ENCODE data around the gene STAC. TPM values are rescaled to one million over a fixed set of nuclear protein-coding genes. Genes with fewer than 3 reads are reported as not detected.

STAC gene
- total RNA-seq, 1 donor from 2014 or later, result 49.1 TPM

DNA sequence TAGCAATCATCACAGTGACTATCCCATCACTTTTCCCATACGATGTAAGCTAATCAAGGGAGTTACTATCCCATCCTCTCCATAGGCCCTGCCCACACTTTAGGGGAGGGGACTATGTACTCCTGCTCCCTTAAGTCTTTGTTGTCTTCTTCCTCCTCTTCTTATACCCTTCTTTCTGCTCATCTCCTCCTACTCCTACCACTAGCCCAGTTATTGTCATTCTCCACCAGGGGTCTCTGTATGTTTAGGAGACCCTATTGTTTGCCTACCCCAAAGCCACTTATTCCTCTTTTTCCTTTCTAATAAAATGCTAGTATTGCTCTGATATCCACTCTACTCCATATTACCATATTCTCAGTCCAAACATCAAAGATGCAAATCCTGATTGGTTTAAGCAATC, 27.8 kb downstream of the STAC start:
- Histone ChIP-seq H3K27ac (ENCODE audit: low read depth, low read length) (no peak overlapping the region), H3K27me3 (ENCODE audit: control insufficient read depth in 3 of 3, insufficient read depth in 3 of 3, low read length in 3 of 3) (no peaks in the 10 kb centered on the region), H3K9me3 (ENCODE audit: control insufficient read depth in 3 of 3, low read length in 3 of 3) (no peaks in the 10 kb centered on the region), H3K4me3 (ENCODE audit: low read length in 3 of 3) (no peak overlapping the region), H3K36me3 (ENCODE audit: control insufficient read depth in 3 of 3, insufficient read depth in 3 of 3, low read length in 3 of 3) (no peaks in the 10 kb centered on the region), H3K4me1 (ENCODE audit: control insufficient read depth in 3 of 3, insufficient read depth in 3 of 3, low read length in 3 of 3) (no peaks in the 10 kb centered on the region), H3K9ac (ENCODE audit: low read depth in 1 of 3, low read length in 3 of 3) (no peak overlapping the region)

DNA sequence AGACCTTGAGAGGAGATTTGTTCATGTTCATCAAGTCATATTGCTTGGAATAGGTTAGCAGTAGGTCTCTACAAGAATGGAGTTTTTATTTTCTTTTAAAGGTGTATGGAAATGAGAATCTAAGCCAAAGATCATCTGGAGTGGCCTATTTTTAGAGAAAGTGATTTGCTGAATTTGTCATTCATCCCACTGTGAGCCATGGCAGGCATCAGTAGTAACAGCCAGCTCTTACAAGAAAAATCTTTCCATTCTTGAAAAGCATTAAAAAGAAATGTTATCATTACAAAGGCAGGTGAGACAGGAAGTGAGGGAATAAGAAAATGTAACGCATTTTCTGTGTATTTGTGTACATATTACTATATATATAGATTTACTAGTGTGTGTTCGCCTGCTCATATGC, 29.6 kb downstream of the STAC start:
- Histone ChIP-seq H3K4me1 (ENCODE audit: control insufficient read depth in 3 of 3, insufficient read depth in 3 of 3, low read length in 3 of 3) (no peaks in the 10 kb centered on the region), H3K9me3 (ENCODE audit: control insufficient read depth in 3 of 3, low read length in 3 of 3) (no peaks in the 10 kb centered on the region), H3K36me3 (ENCODE audit: control insufficient read depth in 3 of 3, insufficient read depth in 3 of 3, low read length in 3 of 3) (no peaks in the 10 kb centered on the region), H3K4me3 (ENCODE audit: low read length in 3 of 3) (no peak overlapping the region), H3K27ac (ENCODE audit: low read depth, low read length) (no peak overlapping the region), H3K27me3 (ENCODE audit: control insufficient read depth in 3 of 3, insufficient read depth in 3 of 3, low read length in 3 of 3) (no peaks in the 10 kb centered on the region), H3K9ac (ENCODE audit: low read depth in 1 of 3, low read length in 3 of 3) (no peak overlapping the region)

DNA sequence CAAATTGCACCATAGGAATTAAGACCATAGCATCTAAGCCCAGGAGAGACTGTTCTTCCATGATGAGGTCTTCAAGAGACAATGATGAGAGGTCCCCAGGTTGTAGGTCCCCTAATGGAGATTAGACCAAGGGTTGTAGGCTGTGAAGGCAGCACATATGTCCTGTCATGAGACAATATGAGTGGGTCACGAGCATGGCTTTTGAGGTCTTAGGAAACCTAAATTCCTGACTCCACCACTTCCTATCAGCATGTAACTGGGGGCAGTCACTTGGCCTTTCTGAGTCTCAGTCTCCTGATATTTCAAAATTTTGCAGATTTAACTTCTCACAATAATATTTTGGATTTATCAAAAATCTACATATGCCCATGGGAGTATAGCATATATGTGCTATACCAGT, 31.3 kb downstream of the STAC start:
- H3K9ac ChIP-seq (ENCODE audit: low read depth in 1 of 3, low read length in 3 of 3), result no peak overlapping the region
- H3K4me1 ChIP-seq (ENCODE audit: control insufficient read depth in 3 of 3, insufficient read depth in 3 of 3, low read length in 3 of 3), result no peaks in the 10 kb centered on the region
- H3K27ac ChIP-seq (ENCODE audit: low read depth, low read length), result no peak overlapping the region
- H3K4me3 ChIP-seq (ENCODE audit: low read length in 3 of 3), result no peak overlapping the region
- H3K36me3 ChIP-seq (ENCODE audit: control insufficient read depth in 3 of 3, insufficient read depth in 3 of 3, low read length in 3 of 3), result no peaks in the 10 kb centered on the region
- H3K9me3 ChIP-seq (ENCODE audit: control insufficient read depth in 3 of 3, low read length in 3 of 3), result peaks cover 0 to 2% (median 0%) of the 10 kb centered on the region in 3 donors
- H3K27me3 ChIP-seq (ENCODE audit: control insufficient read depth in 3 of 3, insufficient read depth in 3 of 3, low read length in 3 of 3), result no peaks in the 10 kb centered on the region

DNA sequence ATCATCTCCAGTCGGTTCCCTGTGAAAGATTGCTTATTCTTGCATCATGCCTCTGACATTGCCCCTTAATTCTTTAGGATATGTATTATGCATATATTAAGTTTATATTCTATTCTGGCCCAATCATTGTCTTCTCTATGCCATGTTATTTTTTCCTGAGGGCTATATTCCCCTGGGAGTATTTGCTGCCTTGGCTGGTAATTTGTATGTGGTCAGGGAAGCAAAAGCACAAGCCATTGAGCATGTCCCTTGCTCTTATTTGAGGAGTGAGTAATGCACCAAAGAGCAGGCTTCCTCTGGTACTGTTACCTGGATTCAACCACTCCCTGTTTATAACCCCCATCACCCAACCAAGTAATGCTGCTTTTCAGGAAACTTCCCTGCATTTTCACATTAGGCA, 36.3 kb downstream of the STAC start:
- H3K36me3 ChIP-seq (ENCODE audit: control insufficient read depth in 3 of 3, insufficient read depth in 3 of 3, low read length in 3 of 3), result no peaks in the 10 kb centered on the region
- peaks cover 0 to 2% (median 0%) of the 10 kb centered on the region in 3 donors for H3K9me3 ChIP-seq (ENCODE audit: control insufficient read depth in 3 of 3, low read length in 3 of 3)
- H3K4me3 ChIP-seq (ENCODE audit: low read length in 3 of 3), result no peak overlapping the region
- H3K27ac ChIP-seq (ENCODE audit: low read depth, low read length), result no peak overlapping the region
- no peaks in the 10 kb centered on the region for H3K27me3 ChIP-seq (ENCODE audit: control insufficient read depth in 3 of 3, insufficient read depth in 3 of 3, low read length in 3 of 3)
- no peak overlapping the region for H3K9ac ChIP-seq (ENCODE audit: low read depth in 1 of 3, low read length in 3 of 3)
- H3K4me1 ChIP-seq (ENCODE audit: control insufficient read depth in 3 of 3, insufficient read depth in 3 of 3, low read length in 3 of 3), result no peaks in the 10 kb centered on the region

DNA sequence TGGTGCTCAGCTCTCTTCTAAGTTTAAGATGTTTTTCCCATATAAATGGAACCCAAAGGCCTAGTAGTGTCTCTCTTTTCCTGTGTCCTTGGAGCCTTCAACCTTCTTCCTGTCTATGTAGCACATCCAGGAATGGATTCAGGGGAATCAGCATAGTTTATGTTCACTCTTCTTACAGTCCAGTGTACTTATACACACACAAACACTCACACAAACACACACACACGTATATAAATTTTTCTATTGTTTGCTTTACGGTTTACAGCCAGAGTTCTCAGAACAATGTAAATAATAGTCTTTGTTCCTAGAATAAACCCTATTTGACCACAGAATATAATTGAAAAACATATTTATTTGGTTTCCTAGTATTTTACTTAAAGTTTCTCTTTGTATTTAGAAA, 36.9 kb downstream of the STAC start:
- H3K27ac ChIP-seq (ENCODE audit: low read depth, low read length), result no peak overlapping the region
- no peaks in the 10 kb centered on the region for H3K4me1 ChIP-seq (ENCODE audit: control insufficient read depth in 3 of 3, insufficient read depth in 3 of 3, low read length in 3 of 3)
- no peak overlapping the region for H3K4me3 ChIP-seq (ENCODE audit: low read length in 3 of 3)
- H3K27me3 ChIP-seq (ENCODE audit: control insufficient read depth in 3 of 3, insufficient read depth in 3 of 3, low read length in 3 of 3), result no peaks in the 10 kb centered on the region
- H3K9me3 ChIP-seq (ENCODE audit: control insufficient read depth in 3 of 3, low read length in 3 of 3), result peaks cover 0 to 2% (median 0%) of the 10 kb centered on the region in 3 donors
- no peak overlapping the region for H3K9ac ChIP-seq (ENCODE audit: low read depth in 1 of 3, low read length in 3 of 3)
- no peaks in the 10 kb centered on the region for H3K36me3 ChIP-seq (ENCODE audit: control insufficient read depth in 3 of 3, insufficient read depth in 3 of 3, low read length in 3 of 3)

DNA sequence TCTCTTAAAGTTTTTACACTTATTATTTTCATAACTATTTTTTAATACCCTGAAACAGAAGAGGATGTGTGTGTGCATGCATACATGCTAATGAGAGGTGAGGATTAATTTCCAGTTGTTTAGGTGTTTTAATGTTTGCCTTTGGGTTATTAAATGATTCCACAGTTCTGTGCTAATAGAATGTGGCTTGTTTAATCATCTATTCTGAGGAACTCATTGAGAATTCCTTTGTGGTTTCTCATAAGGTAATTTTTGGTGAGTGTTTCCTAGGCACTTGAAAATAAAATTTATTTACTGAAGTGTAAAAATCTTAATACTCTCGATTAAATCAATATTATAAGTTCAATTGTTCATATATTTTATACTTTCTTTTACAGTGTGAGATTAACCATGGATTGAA, 38.0 kb downstream of the STAC start:
- H3K9ac ChIP-seq (ENCODE audit: low read depth in 1 of 3, low read length in 3 of 3), result no peak overlapping the region
- H3K36me3 ChIP-seq (ENCODE audit: control insufficient read depth in 3 of 3, insufficient read depth in 3 of 3, low read length in 3 of 3), result no peaks in the 10 kb centered on the region
- no peaks in the 10 kb centered on the region for H3K4me1 ChIP-seq (ENCODE audit: control insufficient read depth in 3 of 3, insufficient read depth in 3 of 3, low read length in 3 of 3)
- peaks cover 0 to 2% (median 0%) of the 10 kb centered on the region in 3 donors for H3K9me3 ChIP-seq (ENCODE audit: control insufficient read depth in 3 of 3, low read length in 3 of 3)
- H3K27ac ChIP-seq (ENCODE audit: low read depth, low read length), result no peak overlapping the region
- no peaks in the 10 kb centered on the region for H3K27me3 ChIP-seq (ENCODE audit: control insufficient read depth in 3 of 3, insufficient read depth in 3 of 3, low read length in 3 of 3)
- H3K4me3 ChIP-seq (ENCODE audit: low read length in 3 of 3), result no peak overlapping the region

DNA sequence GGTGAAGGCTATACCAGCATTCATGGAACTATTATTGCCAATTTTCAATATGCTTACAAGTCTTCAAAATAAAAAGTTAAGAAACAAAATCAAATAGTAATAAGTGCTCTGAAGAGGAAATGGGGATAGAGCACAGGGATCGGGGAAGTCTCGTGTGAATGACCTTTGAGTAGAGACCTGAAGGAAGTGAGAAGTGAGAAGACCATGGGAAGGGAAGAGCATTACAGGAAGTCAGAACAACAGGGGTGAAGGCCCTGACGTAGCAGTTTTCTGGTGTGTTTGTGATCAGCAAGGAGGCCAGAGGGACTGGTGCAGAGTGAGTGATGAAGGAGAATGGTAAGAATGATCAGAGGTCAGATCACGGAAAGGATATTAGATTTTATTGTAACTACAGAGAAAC, 48.1 kb downstream of the STAC start:
- Histone ChIP-seq H3K27ac (ENCODE audit: low read depth, low read length) (no peak overlapping the region), H3K9ac (ENCODE audit: low read depth in 1 of 3, low read length in 3 of 3) (no peak overlapping the region), H3K9me3 (ENCODE audit: control insufficient read depth in 3 of 3, low read length in 3 of 3) (peaks cover 0 to 2% (median 0%) of the 10 kb centered on the region in 3 donors), H3K27me3 (ENCODE audit: control insufficient read depth in 3 of 3, insufficient read depth in 3 of 3, low read length in 3 of 3) (no peaks in the 10 kb centered on the region), H3K4me3 (ENCODE audit: low read length in 3 of 3) (no peak overlapping the region), H3K4me1 (ENCODE audit: control insufficient read depth in 3 of 3, insufficient read depth in 3 of 3, low read length in 3 of 3) (no peaks in the 10 kb centered on the region), H3K36me3 (ENCODE audit: control insufficient read depth in 3 of 3, insufficient read depth in 3 of 3, low read length in 3 of 3) (no peaks in the 10 kb centered on the region)

DNA sequence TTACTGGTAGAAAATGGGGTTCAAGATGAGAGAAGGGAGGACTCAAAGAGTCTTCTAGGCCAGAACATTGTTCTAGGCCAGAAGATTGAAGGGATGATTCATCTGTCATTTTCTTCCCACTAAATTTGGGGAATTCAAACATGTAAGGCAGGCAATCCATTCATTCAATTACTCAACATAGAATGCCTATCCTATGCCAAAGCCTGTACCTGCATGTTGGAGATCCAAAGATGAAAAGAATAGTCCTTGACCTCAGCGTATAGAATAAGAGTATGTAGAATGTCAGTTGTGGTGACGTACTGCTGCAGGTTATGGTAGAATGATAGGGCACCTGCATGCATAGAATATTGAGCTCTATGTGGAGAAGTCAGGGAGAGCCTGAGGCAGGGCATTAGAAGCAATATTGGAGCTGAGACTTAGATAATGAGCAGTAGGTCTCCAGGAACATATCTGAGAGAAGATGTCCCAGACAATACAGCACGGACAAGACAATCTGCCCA, 49.7 kb downstream of the STAC start:
- Histone ChIP-seq H3K9ac (ENCODE audit: low read depth in 1 of 3, low read length in 3 of 3) (no peak overlapping the region), H3K36me3 (ENCODE audit: control insufficient read depth in 3 of 3, insufficient read depth in 3 of 3, low read length in 3 of 3) (no peaks in the 10 kb centered on the region), H3K27ac (ENCODE audit: low read depth, low read length) (no peak overlapping the region), H3K4me1 (ENCODE audit: control insufficient read depth in 3 of 3, insufficient read depth in 3 of 3, low read length in 3 of 3) (peaks cover 0 to 2% (median 0%) of the 10 kb centered on the region in 3 donors), H3K27me3 (ENCODE audit: control insufficient read depth in 3 of 3, insufficient read depth in 3 of 3, low read length in 3 of 3) (no peaks in the 10 kb centered on the region), H3K9me3 (ENCODE audit: control insufficient read depth in 3 of 3, low read length in 3 of 3) (peaks cover 0 to 2% (median 0%) of the 10 kb centered on the region in 3 donors), H3K4me3 (ENCODE audit: low read length in 3 of 3) (no peak overlapping the region)

DNA sequence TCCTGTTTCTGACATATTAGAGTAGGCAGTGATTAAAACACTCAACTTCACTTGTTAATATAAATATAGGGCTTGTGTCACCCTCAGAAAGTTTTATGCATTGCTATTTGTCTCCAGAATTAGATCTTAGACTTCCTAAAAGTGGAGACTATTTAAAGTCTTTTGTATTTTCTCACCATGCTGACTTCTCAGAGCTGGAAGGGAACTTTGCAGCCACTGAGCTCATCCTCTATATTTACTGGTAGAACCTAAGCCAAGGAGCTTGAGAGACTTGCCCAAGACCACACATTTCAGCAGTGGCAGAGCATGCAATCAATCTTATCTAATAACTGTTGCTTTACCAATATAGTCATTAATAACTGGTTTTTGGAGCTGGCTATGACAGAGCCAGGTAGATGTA, 53.2 kb downstream of the STAC start:
- H3K36me3 ChIP-seq (ENCODE audit: control insufficient read depth in 3 of 3, insufficient read depth in 3 of 3, low read length in 3 of 3), result no peaks in the 10 kb centered on the region
- H3K27ac ChIP-seq (ENCODE audit: low read depth, low read length), result no peak overlapping the region
- no peaks in the 10 kb centered on the region for H3K27me3 ChIP-seq (ENCODE audit: control insufficient read depth in 3 of 3, insufficient read depth in 3 of 3, low read length in 3 of 3)
- H3K9ac ChIP-seq (ENCODE audit: low read depth in 1 of 3, low read length in 3 of 3), result no peak overlapping the region
- H3K9me3 ChIP-seq (ENCODE audit: control insufficient read depth in 3 of 3, low read length in 3 of 3), result peaks cover 0 to 1% (median 0%) of the 10 kb centered on the region in 3 donors
- H3K4me3 ChIP-seq (ENCODE audit: low read length in 3 of 3), result no peak overlapping the region
- peaks cover 0 to 2% (median 0%) of the 10 kb centered on the region in 3 donors for H3K4me1 ChIP-seq (ENCODE audit: control insufficient read depth in 3 of 3, insufficient read depth in 3 of 3, low read length in 3 of 3)

DNA sequence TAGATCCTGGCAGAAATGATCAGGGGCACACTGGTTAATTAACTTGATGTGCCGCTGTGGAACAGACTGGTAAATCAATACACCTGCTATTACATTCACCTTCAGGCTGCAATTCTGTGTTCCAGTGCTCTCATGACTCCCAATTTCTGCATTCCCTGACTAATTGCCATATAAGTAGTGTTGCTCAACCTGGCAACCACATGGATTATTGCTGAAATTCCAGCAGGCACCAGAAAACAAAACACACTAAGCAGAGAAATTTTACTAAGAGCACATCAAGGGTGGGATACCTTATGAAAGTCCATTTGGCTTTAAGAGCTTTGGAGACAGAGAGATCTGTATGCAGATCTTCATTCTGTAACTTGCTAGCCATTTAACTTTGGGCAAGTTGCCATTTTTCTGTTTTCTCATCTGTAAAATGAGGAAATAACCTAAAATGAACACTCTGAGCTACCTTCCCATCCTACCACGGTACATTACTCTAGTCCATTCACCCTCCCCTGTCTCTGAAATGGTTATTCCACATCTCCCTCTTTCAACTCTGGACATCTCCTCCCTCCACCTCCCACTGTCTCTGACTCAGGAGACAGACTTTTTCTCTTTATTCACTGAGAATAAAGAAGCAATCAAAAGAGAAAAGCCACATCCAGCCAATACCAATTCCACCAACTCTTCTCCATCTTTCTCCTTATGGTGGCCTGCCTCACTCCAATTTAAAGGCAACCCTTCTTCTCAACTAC, 54.6 kb downstream of the STAC start:
- Histone ChIP-seq H3K4me1 (ENCODE audit: control insufficient read depth in 3 of 3, insufficient read depth in 3 of 3, low read length in 3 of 3) (peaks cover 0 to 2% (median 0%) of the 10 kb centered on the region in 3 donors), H3K9ac (ENCODE audit: low read depth in 1 of 3, low read length in 3 of 3) (no peak overlapping the region), H3K27me3 (ENCODE audit: control insufficient read depth in 3 of 3, insufficient read depth in 3 of 3, low read length in 3 of 3) (no peaks in the 10 kb centered on the region), H3K9me3 (ENCODE audit: control insufficient read depth in 3 of 3, low read length in 3 of 3) (no peaks in the 10 kb centered on the region), H3K27ac (ENCODE audit: low read depth, low read length) (no peak overlapping the region), H3K36me3 (ENCODE audit: control insufficient read depth in 3 of 3, insufficient read depth in 3 of 3, low read length in 3 of 3) (no peaks in the 10 kb centered on the region), H3K4me3 (ENCODE audit: low read length in 3 of 3) (no peak overlapping the region)

Data from skeletal muscle tissue (tissue), 4 donors.